H9 (cell line): ENCODE results near the gene NCOA5. TPM values are rescaled to one million over a fixed set of nuclear protein-coding genes. Genes with fewer than 3 reads are reported as not detected.

Experiments
- DNase-seq: peaks from one replicate; pipeline ENCODE4 v3.0.0-alpha.2; 2017
- H2AFZ ChIP-seq: one replicate; pipeline ENCODE4 v1.6.1; 2013; ENCODE audit warnings: mild to moderate bottlenecking, low read length, control low read depth, moderate library complexity
- H2AK5ac ChIP-seq: 2 replicates; pipeline ENCODE4 v1.6.1; 2013; ENCODE audit warnings: low read length, control low read depth, mixed read lengths; ENCODE audit not compliant: insufficient read length
- H2BK120ac ChIP-seq: one replicate; pipeline ENCODE4 v1.6.1; 2013; ENCODE audit warnings: low read depth, mild to moderate bottlenecking, low read length, control low read depth, inconsistent platforms; ENCODE audit not compliant: poor library complexity, severe bottlenecking
- H2BK12ac ChIP-seq: 2 replicates; pipeline ENCODE4 v1.6.1; 2013; ENCODE audit warnings: low read length, control low read depth, mixed read lengths, low read depth; ENCODE audit not compliant: insufficient read length
- H2BK15ac ChIP-seq: 2 replicates; pipeline ENCODE4 v1.6.1; 2013; ENCODE audit warnings: low read depth, low read length, control low read depth
- H2BK20ac ChIP-seq: one replicate; pipeline ENCODE4 v1.6.1; 2013; ENCODE audit warnings: low read depth, mild to moderate bottlenecking, low read length, control low read depth, inconsistent platforms; ENCODE audit not compliant: poor library complexity, severe bottlenecking
- H2BK5ac ChIP-seq: 2 replicates; pipeline ENCODE4 v1.6.1; 2013; ENCODE audit warnings: low read length, control low read depth, mixed read lengths; ENCODE audit not compliant: insufficient read length
- H3K14ac ChIP-seq: 2 replicates; pipeline ENCODE4 v1.6.1; 2013; ENCODE audit warnings: low read length, control low read depth; ENCODE audit not compliant: insufficient read depth
- H3K18ac ChIP-seq: 2 replicates; pipeline ENCODE4 v1.6.1; 2013; ENCODE audit warnings: low read depth, mild to moderate bottlenecking, mixed read lengths, low read length, control low read depth; ENCODE audit not compliant: insufficient read length
- H3K23ac ChIP-seq: 2 replicates; pipeline ENCODE4 v1.6.1; 2013; ENCODE audit warnings: low read length, control low read depth, mixed read lengths, low read depth; ENCODE audit not compliant: insufficient read length
- H3K23me2 ChIP-seq: 2 replicates; pipeline ENCODE4 v1.6.1; 2013; ENCODE audit warnings: low read depth, mild to moderate bottlenecking, mixed read lengths, low read length, control low read depth; ENCODE audit not compliant: insufficient read length, poor library complexity, severe bottlenecking
- H3K27ac ChIP-seq: 2 replicates; pipeline ENCODE4 v1.5.1; 2013; ENCODE audit warnings: low read length, control low read depth, mixed read lengths, low read depth; ENCODE audit not compliant: insufficient read length
- H3K27me3 ChIP-seq: 2 replicates; pipeline ENCODE4 v1.6.1; 2013; ENCODE audit warnings: low read length, control low read depth, inconsistent platforms; ENCODE audit not compliant: insufficient read depth
- H3K4ac ChIP-seq: 2 replicates; pipeline ENCODE4 v1.6.1; 2013; ENCODE audit warnings: low read depth, mild to moderate bottlenecking, control low read depth, inconsistent platforms, low read length, moderate library complexity
- H3K4me1 ChIP-seq: 2 replicates; pipeline ENCODE4 v1.6.1; 2013; ENCODE audit warnings: low read length, control low read depth, inconsistent platforms; ENCODE audit not compliant: insufficient read depth
- H3K4me2 ChIP-seq: 2 replicates; pipeline ENCODE4 v1.6.1; 2013; ENCODE audit warnings: low read length, control low read depth, mixed read lengths; ENCODE audit not compliant: insufficient read length, insufficient read depth
- H3K56ac ChIP-seq: 2 replicates; pipeline ENCODE4 v1.6.1; 2013; ENCODE audit warnings: low read depth, mild to moderate bottlenecking, mixed read lengths, low read length, control low read depth; ENCODE audit not compliant: insufficient read length
- H3K79me1 ChIP-seq: 2 replicates; pipeline ENCODE4 v1.6.1; 2013; ENCODE audit warnings: low read depth, mild to moderate bottlenecking, moderate library complexity, low read length, control low read depth, inconsistent platforms; ENCODE audit not compliant: insufficient read depth, poor library complexity, severe bottlenecking
- H3K79me2 ChIP-seq: 2 replicates; pipeline ENCODE4 v1.6.1; 2013; ENCODE audit warnings: low read length, control low read depth, inconsistent platforms; ENCODE audit not compliant: insufficient read depth
- H3K9ac ChIP-seq: 2 replicates; pipeline ENCODE4 v1.6.1; 2013; ENCODE audit warnings: low read length, control low read depth, mixed read lengths; ENCODE audit not compliant: insufficient read length; ENCODE audit errors: extremely low read depth
- H3K9me3 ChIP-seq: one replicate; pipeline ENCODE4 v1.6.1; 2013; ENCODE audit warnings: low read depth, low read length, inconsistent platforms; ENCODE audit not compliant: control insufficient read depth
- H3T11ph ChIP-seq: one replicate; pipeline ENCODE4 v1.6.1; 2013; ENCODE audit warnings: mild to moderate bottlenecking, low read length, control low read depth, inconsistent platforms
- H4K20me1 ChIP-seq: one replicate; pipeline ENCODE4 v1.6.1; 2013; ENCODE audit not compliant: control insufficient read depth, insufficient read length, insufficient read depth
- H4K5ac ChIP-seq: 2 replicates; pipeline ENCODE4 v1.6.1; 2013; ENCODE audit warnings: low read depth, mild to moderate bottlenecking, mixed read lengths, low read length, control low read depth; ENCODE audit not compliant: insufficient read length
- H4K8ac ChIP-seq: replicated peaks from 2 replicates; pipeline ENCODE4 v1.6.1; 2013; ENCODE audit warnings: low read length, control low read depth, mixed read lengths, low read depth; ENCODE audit not compliant: insufficient read length
- H4K91ac ChIP-seq: 2 replicates; pipeline ENCODE4 v1.6.1; 2013; ENCODE audit warnings: low read depth, mild to moderate bottlenecking, moderate library complexity, mixed read lengths, low read length, control low read depth; ENCODE audit not compliant: insufficient read length
- H3K27ac Mint-ChIP-seq, 3 experiments: 2 replicates in 2 of 3; 3 replicates in 1 of 3; pipeline ENCODE4 v1.8.0; 2020 to 2021; ENCODE audit warnings: mixed read lengths in 3 of 3, mild to moderate bottlenecking in 1 of 3, moderate library complexity in 1 of 3
- H3K27me3 Mint-ChIP-seq: 2 replicates; pipeline ENCODE4 v1.8.0; 2021; ENCODE audit warnings: low read depth, mild to moderate bottlenecking, moderate library complexity, mixed read lengths
- H3K36me3 Mint-ChIP-seq, 3 experiments: 2 replicates in 2 of 3; 3 replicates in 1 of 3; pipeline ENCODE4 v1.8.0; 2020 to 2021; ENCODE audit warnings: low read depth in 3 of 3, mixed read lengths in 3 of 3; ENCODE audit not compliant: insufficient read depth in 1 of 3
- H3K4me1 Mint-ChIP-seq, 2 experiments: 2 replicates each; pipeline ENCODE4 v1.8.0; 2020; ENCODE audit warnings: mixed read lengths in 2 of 2
- H3K4me3 Mint-ChIP-seq, 2 experiments: 2 replicates in 1 of 2; 3 replicates in 1 of 2; pipeline ENCODE4 v1.8.0; 2020 to 2021; ENCODE audit warnings: mild to moderate bottlenecking in 2 of 2, mixed read lengths in 2 of 2, moderate library complexity in 1 of 2
- H3K9me3 Mint-ChIP-seq, 2 experiments: 2 replicates in 1 of 2; 3 replicates in 1 of 2; pipeline ENCODE4 v1.8.0; 2020; ENCODE audit warnings: mild to moderate bottlenecking in 2 of 2, mixed read lengths in 2 of 2, moderate library complexity in 1 of 2
- CTCF ChIP-seq: fragments of 200-600 bp; sonication (generic); conservative IDR thresholded peaks from 3 replicates; pipeline ENCODE4 v1.8.0; 2021; ENCODE audit warnings: antibody characterized with exemption, mild to moderate bottlenecking
- whole genome bisulfite sequencing: extraction: QIAGEN DNeasy Blood & Tissue Kit; methylation state at CpG from one replicate; pipeline ENCODE4 v1.1.7; 2013; ENCODE audit warnings: missing lambda C conversion rate, low lambda C conversion rate, mixed read lengths; ENCODE audit not compliant: insufficient read length; ENCODE audit errors: extremely low coverage; 5-methylcytosine and 5-hydroxymethylcytosine counted together
- total RNA-seq: library from RNA; stranded (reverse); gene quantifications from 2 replicates; pipeline ENCODE4 v1.2.1, GENCODE V29; 2021

Gene NCOA5
- total RNA-seq, 1 experiment from 2014 or later, result 55.7 TPM

DNA sequence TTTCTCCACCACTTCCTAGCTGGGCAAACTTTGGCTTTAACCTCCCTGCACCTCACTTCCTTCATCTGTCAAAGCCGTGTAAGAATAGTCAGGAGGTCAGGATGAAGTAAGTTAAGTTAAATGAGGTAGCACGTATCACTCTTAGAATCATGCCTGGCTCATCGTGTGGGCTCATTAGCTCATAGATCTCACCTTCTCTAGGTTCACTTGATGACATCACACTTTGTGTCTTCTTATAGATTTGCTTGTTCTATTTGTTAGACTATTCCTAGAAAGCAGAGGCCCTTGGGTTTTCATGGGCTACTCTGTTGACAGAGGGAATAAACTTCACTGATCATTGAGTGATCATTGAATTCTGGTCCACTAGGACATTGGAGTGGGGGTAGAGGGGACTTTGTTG, 12.2 kb upstream of the NCOA5 start:
- Histone ChIP-seq H2AK5ac (no peak overlapping the region), H3K4me2 (no peak overlapping the region), H3K4ac (no peak overlapping the region), H2BK5ac (no peak overlapping the region), H2BK15ac (no peak overlapping the region), H3K23me2 (no peaks in the 10 kb centered on the region), H2BK20ac (no peak overlapping the region), H3K56ac (no peak overlapping the region), H2BK12ac (no peak overlapping the region), H4K91ac (no peak overlapping the region), H3K79me1 (no peaks in the 10 kb centered on the region), H3K9ac (no peak overlapping the region), H4K8ac (no peak overlapping the region), H3K4me1 (no peaks in the 10 kb centered on the region), H2AFZ (no peak overlapping the region), H4K20me1 (no peaks in the 10 kb centered on the region), H3K9me3 (no peaks in the 10 kb centered on the region), H3K14ac (no peak overlapping the region), H3K23ac (no peak overlapping the region), H3K18ac (no peak overlapping the region), H4K5ac (no peak overlapping the region), H3T11ph (no peak overlapping the region), H3K79me2 (no peaks in the 10 kb centered on the region), H3K27me3 (no peaks in the 10 kb centered on the region), H2BK120ac (no peak overlapping the region), H3K27ac (no peak overlapping the region)
- H3K9me3 Mint-ChIP-seq, result peaks cover 3 to 10% of the 10 kb centered on the region in 2 experiments; a peak in 4 of 5 replicates
- WGBS, result no CpG with 5 or more reads among the region's 3 CpGs
- no peak for DNase-seq
- no peak for TF ChIP-seq CTCF
- peaks cover 5 to 6% of the 10 kb centered on the region in 2 experiments; a peak in 3 of 4 replicates for H3K4me1 Mint-ChIP-seq
- no peak overlapping the region for H3K27ac Mint-ChIP-seq
- peaks cover 54% of the 10 kb centered on the region for H3K27me3 Mint-ChIP-seq
- no peaks in the 10 kb centered on the region for H3K36me3 Mint-ChIP-seq
- no peak overlapping the region for H3K4me3 Mint-ChIP-seq
